ENCODE results near the gene PPP2R5E.
A peak's percentile ranks its signal among the peaks of the same experiment; 100 is the strongest.

PPP2R5E gene

DNA sequence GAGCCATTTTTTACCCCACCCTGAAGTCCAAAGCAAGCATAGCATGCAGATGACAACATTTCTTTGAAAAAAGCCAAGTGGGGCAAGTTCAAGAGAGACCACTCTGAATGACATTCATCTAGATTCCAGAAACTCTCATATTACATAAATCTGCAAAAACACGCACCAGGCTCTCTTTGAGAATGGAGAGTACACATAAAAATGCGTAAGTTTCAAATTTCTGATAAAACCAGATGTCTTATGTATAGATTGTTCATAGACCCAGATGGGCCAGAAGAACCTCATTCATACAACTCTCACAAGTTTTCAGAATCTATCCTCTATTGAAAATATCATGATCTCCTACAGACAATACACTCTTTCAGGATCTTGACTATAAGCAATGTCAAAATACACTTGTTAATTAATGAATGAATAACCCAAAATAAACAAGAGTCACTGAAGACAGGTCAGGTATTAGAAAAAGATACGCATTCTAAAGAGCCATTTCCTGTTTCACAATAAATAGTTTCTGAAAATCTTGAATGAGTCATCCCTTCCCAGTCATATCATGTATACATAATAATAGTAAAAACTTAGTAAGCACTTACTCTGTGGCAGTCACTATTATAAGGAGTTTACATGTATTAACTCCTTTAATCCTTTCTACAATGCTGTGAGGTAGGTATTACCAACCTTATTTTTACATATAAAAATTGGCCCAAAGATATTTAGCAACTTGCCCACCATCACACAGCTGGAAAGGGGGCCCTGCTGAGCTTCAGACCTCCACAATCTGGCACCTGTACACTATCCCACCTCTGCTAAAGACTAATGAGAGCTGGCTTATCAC lies 72.0 kb downstream of the PPP2R5E start:
- no peak for DNase-seq (ENCODE audit: low spot score)

DNA sequence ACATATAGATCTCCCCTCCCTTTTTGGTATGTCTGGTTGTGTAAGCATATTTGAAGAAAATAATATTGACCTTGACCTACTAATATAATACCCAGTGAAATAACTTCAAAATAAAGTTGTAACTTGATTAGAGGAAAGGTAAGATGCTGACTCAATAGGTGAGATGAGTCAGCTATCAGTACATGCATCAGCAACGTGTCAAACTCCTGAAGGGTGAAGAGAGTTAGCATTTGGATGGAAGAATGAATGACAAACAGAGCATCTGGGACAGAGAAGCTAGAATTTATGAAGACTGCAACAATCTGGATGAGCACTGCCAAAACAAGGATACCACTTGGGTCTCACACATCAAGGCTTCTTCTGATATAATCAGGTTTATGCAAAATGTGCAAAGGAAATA lies 74.9 kb downstream of the PPP2R5E start:
- DNase-seq (ENCODE audit: low spot score), result no peak

DNA sequence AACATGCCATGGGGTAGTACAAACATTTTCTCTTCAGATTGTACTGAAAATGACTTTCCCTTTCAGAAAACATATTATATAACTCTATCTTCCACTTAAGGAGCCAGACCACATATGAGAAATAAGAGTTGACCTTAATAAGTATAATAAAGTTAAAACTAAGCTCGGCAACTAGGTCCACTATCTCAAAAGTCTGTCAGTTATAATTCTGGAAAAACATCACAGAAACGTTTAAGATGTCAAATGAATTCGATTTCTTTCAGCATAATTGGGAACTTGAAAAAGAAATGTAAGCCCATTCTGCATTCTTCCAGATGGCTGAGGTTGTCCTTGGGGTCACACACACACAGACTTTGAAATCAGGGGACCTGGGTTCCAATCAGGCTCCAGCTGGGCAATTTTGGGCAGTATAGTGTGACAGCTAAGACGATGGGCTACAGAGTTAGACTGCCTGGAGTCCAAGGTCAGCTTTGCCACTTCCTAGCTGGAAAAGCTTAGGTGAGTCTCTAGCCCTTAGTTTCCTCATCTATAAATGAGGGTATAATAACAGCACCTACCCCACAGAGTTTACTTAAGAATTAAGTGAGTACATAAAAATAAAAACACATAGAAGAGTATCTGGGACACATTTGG lies 75.6 kb downstream of the PPP2R5E start:
- DNase-seq (ENCODE audit: low spot score), result no peak

DNA sequence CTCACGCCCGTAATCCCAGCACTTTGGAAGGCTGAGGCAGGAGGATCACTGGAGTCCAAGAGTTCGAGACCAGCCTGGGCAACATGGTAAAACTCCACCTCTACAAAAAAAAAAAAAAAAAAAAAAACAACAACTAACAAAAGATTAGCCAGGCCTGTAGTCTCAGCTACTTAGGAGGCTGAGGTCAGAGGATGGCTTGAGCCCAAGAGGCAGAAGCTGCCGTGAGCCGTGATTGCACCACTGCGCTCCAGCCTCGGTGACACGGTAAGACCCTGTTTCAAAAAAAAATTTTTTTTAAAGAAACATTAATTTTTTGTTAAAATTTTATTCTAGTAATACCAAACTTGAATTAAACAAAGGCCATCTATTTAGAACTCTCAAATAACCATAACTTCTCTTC lies 77.8 kb downstream of the PPP2R5E start:
- DNase-seq (ENCODE audit: low spot score), result no peak

DNA sequence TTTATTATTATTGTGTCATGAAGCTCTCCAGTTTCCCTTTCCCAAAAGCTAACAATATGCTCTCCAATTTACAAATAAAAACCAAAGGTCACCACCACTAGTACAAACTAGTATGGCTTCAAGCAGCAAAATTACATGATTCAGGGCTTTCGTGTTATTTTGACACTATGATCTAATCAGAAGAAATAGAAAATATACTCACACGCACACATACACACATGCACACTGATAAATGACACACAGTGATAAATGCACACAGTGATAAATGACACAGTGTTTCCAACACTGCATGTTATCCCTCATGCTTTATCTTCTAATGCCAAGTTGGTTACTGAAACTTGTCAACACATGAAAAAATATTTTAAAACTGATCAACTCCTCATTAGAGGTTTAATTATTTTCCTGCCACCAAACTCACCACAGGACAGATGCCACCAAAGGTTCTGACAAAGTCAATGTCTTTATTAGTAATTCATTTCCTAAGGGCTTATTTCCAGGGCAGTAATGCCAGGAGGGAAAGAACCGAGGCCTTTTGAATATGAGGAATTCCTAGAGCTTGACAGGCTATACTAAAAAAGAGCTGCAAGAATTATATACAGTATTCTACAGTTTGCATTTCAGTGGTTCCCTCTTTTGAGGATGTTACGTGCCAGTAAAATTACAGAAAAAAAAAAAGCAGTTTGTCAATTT lies 82.4 kb downstream of the PPP2R5E start:
- peak; percentile 29 for DNase-seq (ENCODE audit: low spot score)

DNA sequence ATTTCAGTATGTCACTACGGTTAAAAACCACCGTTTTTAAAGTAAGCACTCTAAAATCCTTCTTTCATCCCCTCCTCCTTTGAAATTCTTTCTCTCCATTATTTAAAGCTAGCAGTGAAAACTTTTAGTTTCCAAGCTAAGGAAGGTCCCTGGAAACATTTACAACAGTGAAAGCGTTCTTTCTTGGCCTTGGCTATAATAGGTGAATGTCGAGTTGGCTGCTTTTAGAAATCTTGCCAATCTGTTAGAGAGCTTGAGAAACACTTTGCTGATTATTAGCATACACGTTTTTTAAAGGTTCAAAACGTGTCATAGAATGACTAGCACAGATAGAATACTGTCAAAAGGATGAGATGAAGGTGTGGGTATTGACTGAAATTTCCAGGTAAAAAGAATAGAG lies 83.4 kb downstream of the PPP2R5E start:
- peak; percentile 46 for DNase-seq (ENCODE audit: low spot score)

DNA sequence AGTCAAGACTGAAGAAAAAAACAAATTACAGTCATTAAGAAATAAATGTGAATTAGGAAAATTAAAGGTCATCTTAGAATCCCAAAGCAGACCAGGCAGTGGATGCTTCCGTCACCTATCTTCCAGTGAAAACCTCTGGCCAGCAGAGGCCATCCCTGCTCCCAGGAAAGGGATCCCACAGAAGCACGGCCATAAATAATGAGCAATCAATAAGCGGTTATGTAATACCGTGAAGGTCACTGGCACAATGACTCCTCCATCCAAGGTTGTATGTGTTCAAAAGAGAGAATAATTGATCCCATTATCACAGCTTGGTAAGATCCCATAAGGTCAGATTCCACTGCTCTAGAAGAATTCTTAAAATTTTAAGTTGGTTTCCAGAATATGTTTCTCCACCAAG lies 85.7 kb downstream of the PPP2R5E start:
- no peak for DNase-seq (ENCODE audit: low spot score)

DNA sequence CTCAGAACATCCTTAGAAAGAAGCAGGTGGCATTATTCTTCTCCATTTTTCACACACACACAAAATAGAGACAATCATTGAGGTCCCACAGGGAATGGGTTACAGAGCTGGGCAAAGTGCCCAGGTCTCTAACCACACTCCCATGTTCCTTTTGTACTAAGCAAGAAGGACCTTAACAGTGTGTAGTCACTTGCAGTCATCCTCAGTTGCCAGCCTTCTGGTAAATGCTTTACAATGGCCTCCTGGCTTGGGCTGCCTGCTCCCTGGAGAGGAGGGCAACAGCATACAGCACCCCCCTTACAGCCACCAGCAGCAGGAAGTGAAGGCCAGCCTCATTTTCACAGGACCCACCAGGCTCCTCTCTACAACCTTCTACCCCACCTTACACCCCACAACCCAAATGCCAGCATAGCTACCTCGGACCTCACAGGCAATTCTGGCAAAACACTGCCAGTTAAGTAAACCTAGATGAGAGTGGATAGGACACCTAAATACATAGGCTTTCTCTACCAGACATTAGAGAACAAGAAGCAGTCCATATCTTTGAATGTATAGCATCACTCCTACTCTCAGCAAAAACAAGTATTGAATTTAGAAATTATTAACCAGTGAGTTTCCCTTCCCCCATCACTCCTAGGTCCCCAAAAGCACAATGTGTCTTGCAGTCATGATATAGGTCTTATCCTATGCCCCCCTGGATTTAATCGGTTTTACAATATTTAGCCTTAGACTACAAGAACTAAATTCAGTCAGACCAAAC lies 88.1 kb downstream of the PPP2R5E start:
- DNase-seq (ENCODE audit: low spot score), result no peak

DNA sequence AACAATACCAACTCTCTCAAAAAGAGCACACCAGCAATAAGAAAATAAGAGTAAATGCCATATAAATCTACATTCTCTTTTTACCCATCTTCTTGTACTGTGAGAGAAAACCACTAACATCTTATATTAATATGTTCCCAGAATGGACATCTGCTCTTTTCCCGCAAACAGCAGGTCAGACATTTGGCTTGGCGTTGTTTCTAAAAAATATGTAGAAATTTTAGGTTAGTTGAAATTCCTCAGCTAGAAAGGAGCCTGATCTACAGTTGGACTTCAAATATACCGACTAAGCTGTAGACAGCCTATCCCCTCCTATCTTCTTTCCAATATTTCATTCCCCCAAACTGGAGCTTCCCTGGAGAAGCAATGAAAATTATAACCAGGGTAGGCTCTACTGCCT lies 88.7 kb downstream of the PPP2R5E start:
- DNase-seq (ENCODE audit: low spot score), result peak; percentile 85

DNA sequence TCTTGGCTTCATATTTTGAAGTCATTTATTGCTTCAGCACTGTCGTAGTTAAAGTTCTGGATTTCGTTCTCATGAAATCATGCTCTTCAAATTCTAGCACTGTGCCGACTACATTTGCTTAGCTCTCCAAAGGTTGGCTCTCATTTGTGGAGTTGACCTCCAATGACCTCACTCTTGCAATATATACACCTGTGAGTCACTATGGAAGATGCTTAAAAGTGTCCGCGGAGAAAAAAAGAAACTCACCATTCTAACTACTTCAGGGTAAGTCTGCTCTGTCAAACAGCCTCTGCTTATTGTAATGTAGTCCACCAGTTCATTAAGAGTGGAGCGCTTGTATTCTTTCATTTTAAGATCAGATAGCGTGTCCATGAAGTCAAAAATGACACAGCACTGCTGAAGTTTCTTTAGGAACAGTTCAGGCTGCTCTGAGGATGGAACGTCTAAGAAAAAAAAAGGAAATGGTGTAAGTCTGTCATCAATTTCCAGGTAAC lies 89.7 kb downstream of the PPP2R5E start:
- peak; percentile 25 for DNase-seq (ENCODE audit: low spot score)

DNA sequence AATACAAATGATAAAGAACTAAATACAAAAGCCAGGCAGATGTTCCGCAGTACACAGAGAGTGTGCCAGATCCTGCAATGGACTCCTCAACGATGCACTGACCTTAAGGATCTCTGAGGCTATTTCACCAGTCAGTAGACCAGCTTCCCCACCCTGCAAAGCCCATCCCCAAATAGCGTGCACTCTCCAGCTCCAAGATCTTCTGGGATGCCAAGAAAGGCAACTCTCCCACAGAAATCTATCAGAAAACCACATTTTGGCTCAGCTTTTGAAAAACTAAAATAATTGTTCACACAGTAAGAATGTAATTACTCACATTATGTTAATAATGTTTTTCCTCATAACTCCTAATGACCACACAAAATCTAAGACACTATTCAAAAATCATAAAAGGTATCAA lies 90.4 kb downstream of the PPP2R5E start:
- DNase-seq (ENCODE audit: low spot score), result no peak

DNA sequence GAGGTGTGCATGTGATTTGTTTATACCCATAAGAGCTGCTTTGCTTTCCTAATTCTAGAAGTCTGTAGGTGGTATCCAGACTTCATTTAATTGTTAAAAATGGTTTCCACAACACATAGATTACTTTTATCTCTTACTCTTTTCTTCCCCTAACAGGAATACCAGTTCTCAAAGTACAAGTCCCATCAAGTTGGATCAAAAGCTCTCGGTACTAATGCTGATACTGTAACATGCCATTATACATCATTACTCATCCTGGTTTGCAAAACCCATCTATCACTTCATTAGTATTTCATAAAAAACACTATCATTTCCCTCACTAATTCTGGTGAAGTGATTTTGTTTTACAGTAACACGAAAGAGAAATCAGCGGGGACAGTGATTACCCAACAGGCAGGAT lies 94.3 kb downstream of the PPP2R5E start:
- DNase-seq (ENCODE audit: low spot score), result no peak

DNA sequence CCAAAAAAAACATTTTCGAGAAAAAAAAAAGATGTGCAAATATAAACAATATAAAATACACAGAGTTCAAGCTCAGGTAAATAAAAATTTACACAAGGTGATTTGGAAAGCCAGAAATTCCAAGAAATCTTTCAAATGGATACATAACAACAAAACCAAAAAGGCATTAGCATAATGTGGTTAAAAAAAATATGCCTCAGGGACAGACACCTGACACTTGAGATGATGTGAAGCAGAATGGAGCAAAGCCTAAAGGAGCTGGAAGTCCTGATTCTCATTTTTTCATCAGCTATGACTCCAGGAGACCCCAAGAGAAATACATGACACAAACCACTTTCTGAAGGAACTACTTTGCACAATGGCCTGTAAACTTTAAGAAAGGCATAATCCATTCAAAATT lies 98.6 kb downstream of the PPP2R5E start:
- no peak for DNase-seq (ENCODE audit: low spot score)

DNA sequence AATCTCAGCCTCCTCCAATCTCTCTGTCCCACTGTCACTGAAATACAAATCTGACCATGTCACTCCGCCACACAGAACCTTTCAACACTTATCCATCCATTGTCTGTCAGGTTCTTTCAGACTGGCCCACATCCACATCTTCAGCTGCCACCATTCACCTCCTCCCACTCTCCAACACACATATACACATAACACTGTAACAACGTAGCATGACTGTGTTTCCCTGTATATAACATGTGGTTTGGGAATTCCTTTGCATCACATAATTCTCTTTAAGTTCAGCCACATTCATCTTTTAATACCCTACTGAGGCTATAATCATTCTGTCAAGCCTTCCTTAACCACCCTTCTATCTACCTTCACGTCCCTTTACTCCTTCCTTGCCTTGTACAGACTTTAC lies 99.2 kb downstream of the PPP2R5E start:
- DNase-seq (ENCODE audit: low spot score), result no peak

DNA sequence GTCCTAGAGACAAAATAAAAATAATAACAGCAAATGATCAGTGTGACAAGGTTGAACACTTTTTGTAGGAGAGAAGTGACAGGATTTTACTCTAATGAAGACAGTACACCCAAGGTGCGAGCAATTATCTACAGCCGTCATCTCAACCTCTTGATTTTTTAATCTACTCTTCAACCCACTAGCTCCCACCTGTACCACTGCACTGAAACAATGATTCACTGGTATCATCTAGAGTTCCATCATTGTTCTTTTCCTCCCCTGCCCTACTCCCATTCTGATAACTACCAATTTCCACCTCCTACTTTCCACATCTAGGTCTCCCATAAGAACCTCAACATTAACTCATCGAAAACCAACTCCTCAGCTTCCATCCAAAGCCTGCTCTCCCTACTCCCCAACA lies 99.8 kb downstream of the PPP2R5E start:
- no peak for DNase-seq (ENCODE audit: low spot score)

DNA sequence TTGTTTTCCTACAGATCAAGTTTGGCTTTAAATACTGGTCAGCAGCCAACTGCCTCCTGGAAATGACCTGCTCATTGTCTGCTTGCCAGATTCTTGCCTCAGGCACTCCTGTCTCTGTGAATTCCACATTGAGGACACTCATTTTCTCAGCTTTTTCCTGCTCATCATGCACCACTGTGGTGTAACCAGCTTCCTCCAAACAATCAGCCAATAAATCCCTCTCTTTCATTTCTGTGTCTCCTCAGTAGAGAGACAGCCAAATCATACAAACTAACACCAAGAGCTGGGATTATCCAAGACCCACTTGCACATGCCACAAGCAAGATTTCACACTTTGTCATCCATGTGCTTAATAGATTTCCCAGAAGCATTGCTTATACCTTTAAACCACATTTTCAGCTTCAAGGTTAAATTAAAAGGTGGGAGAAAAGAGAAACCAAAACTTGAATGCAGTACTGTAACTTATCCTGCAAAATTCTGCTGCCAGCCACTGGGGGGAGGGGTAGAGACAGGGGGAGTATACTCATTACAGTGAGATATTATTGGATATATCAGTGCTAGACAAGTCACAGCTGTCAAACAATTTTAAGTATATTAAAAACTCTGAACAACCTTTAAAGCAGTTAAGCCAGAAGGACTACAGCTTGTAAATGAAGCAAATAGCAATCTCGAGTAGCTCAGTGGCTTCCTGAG lies 105.0 kb downstream of the PPP2R5E start:
- DNase-seq (ENCODE audit: low spot score), result peak; percentile 93

DNA sequence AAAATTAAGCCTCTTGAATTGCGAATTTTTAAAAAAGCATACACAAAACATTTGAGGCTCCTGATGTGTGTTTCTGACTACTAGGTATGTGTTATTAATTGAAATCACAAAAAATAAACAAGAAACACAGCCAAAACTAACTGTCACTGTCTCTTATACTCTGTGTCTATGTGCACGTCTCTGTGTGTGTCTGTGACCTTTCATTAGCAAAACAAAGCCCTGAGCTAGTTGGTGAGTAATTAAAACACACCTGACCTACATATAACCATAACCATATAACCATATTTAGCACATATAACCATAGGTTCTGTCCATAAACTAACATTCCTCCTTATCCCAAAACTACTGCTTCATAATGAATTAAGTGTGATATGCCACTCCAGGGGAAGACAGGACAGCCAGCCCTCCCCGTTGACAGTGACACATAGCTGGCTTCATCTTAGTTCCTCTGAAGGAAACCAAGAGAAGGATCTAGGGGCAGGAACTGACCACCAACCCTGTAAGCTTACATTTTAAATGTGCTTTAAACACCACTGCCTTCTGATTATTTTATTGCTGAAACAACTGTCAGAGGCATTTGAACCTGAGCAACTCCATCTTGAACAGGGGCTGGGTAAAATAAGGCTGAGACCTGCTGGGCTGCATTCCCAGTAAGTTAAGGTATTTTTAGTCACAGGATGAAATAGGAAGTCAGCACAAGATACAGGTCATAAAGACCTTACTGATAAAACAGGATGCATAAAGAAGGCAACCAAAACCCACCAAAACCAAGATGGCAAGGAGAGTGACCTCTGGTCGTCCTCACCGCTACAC lies 106.7 kb downstream of the PPP2R5E start:
- peak; percentile 38 for DNase-seq (ENCODE audit: low spot score)

DNA sequence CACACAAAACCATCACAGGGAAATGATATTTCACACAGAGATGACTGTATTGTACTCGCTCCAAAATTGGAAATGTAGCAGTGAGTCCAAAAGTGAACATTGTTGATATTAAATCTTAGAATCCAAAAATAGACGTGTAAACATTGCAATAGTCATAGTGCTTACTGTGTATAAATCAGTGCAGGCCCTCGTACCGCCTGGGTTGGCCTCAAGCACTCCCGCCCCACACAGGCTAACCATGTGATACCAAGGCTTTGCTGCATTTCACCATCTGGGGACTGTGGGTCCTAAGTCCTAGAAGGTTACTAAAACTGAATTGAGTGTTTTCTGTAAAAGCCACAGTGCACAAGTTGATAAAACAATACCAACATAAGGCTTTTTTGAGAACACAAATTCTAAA lies 107.3 kb downstream of the PPP2R5E start:
- peak; percentile 79 for DNase-seq (ENCODE audit: low spot score)

DNA sequence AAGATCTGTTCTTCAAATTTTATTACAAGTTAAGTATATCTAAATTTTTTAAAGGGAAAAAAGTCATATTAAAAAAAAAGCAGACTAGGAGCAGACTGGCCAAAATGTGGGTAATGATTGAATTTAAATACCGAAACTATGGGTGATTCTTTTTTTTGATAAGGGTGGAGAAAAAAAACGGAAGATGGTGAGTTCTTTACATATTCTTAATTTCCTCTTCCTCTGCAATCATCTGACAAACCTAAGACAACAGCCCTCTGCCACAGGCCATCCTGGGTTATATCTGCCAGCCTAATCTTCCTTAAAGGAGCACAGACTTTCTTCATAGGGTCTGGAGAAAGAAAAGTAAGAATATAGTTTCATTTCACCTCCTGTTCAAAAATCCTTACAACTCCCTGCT lies 108.0 kb downstream of the PPP2R5E start:
- no peak for DNase-seq (ENCODE audit: low spot score)

DNA sequence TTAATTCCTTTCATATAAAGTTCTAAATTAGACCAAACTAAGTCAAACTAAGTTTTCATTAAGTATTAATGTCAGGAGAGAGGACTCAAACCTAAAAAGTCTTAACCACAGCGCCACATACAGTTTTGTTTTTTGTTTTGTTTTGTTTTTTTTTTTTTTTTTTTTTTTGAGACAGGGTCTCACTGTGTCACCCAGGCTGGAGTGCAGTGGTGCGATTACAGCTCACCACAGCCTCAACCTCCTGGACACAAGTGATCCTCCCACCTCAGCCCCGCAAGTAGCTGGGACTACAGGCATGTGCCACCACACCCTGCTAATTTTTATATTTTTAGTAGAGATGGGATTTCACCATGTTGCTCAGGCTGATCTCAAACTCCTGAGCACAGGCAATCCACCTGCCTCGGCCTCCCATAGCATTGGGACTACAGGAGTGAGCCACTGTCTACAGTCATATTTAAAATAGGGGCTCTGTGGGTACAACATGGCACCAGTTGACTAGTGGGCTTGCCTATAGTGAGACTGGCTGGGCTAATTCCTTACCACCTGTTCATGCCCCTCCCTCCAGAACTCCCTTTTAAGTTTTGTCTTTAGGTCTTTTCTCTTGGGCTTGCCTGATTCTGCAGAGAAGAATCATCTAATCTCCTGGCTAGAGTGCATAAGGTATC lies 110.2 kb downstream of the PPP2R5E start:
- DNase-seq (ENCODE audit: low spot score), result no peak

Data from cerebellar cortex (tissue), 1 donor.